Right cardiac atrium (tissue), 5 donors: ENCODE data around the gene CRYM. TPM values are rescaled to one million over a fixed set of nuclear protein-coding genes. Genes with fewer than 3 reads are reported as not detected.
A peak's percentile ranks its signal among the peaks of the same experiment; 100 is the strongest.
"Not testable (repeated sequence)": the region's sequence is repeated elsewhere in the genome, so short reads cannot be mapped to it uniquely, and the experiment has no call there.

ENCODE experiments used
- ATAC-seq, 2 donors: fragments of 200-7000 bp; cut with Tn5 transposase; one replicate each; pipeline versions ENCODE4 v1.8.0 to v1.9.1; 2020; ENCODE audit warnings: moderate library complexity in 2 of 2, mild to moderate bottlenecking in 1 of 2
- DNase-seq, 3 donors: peaks; one replicate each; pipeline ENCODE4 v3.0.0-alpha.2; 2020
- H3K27ac ChIP-seq: one replicate; pipeline ENCODE4 v1.5.1; 2013; ENCODE audit warnings: mild to moderate bottlenecking, low read length, control low read depth, moderate library complexity
- H3K27me3 ChIP-seq: one replicate; pipeline ENCODE4 v1.6.1; 2013; ENCODE audit not compliant: control insufficient read depth, insufficient read depth
- H3K4me1 ChIP-seq: one replicate; pipeline ENCODE4 v1.6.1; 2013; ENCODE audit warnings: low read length; ENCODE audit not compliant: control insufficient read depth, insufficient read depth
- H3K4me3 ChIP-seq: one replicate; pipeline ENCODE4 v1.5.1; 2013; ENCODE audit warnings: low read length, control low read depth
- H3K9me3 ChIP-seq: one replicate; pipeline ENCODE4 v1.6.1; 2013; ENCODE audit warnings: low read length; ENCODE audit not compliant: control insufficient read depth
- WGBS: extraction: QIAGEN DNeasy Blood & Tissue Kit; methylation state at CpG from one replicate; pipeline ENCODE4 v1.1.7; 2013; 5-methylcytosine and 5-hydroxymethylcytosine counted together
- intact Hi-C, 4 donors: fragments of 100-400 bp; cut with DNase I; formaldehyde crosslinking; loops; one replicate each; pipeline versions ENCODE4 v1.11.0 to v1.14.0; 2022 to 2023
- long read RNA-seq, 4 donors: library from polyadenylated mRNA; unstranded; transcript quantifications; one replicate each; pipeline ENCODE4 v2.0.0, GENCODE V29; 2020 to 2021
- polyA plus RNA-seq: library from polyadenylated mRNA; stranded (reverse); fragments of 200-250 nt; gene quantifications from one replicate; pipeline ENCODE4 v1.2.3, GENCODE V29; 2013
- total RNA-seq, 4 donors: library from RNA; stranded (reverse); fragmentation: NEBNext Ultra II Directional; extraction: Animal tissue kit (Norgen Biotek cat#: 25700); gene quantifications; one replicate each; pipeline ENCODE4 v1.2.1, GENCODE V29; 2021
- donor health status: healthy with polysubstance abuse.
- donor health status: DM: no; HTN: yes; CAD: no.
- donor health status: DM: no; HTN: no; CAD: no.
- donor health status: DM: no; HTN: yes; CAD: no; lungs with severe emphysema.
- donor health status: DM: yes; HTN: yes; CAD: no.

CRYM gene
- total RNA-seq (100 to 1,000 TPM; 108 to 143 (median 124) TPM), polyA plus RNA-seq (108 TPM)
- long read RNA-seq, donor 1, partial matches to known transcripts, result 161 of 169 reads
- long read RNA-seq, donor 1, other reads (novel, unspliced or antisense), result 8 of 169 reads
- long read RNA-seq, donor 2, partial matches to known transcripts, result 111 of 120 reads
- long read RNA-seq, donor 2, other reads (novel, unspliced or antisense), result 9 of 120 reads
- long read RNA-seq, donor 3, partial matches to known transcripts, result 403 of 429 reads
- long read RNA-seq, donor 3, other reads (novel, unspliced or antisense), result 26 of 429 reads
- long read RNA-seq, donor 4, partial matches to known transcripts, result 100 of 107 reads
- long read RNA-seq, donor 4, other reads (novel, unspliced or antisense), result 7 of 107 reads

- Histone ChIP-seq H3K9me3 (no peaks in the 10 kb centered on the region), H3K4me3 (peak within 1 kb of the TSS; percentile 46), H3K27me3 (no peaks in the 10 kb centered on the region), H3K27ac (peak within 1 kb of the TSS; percentile 76), H3K4me1 (no peaks in the 10 kb centered on the region)
- peak; percentile 92 to 95 for ATAC-seq
- intact Hi-C loops, result loop anchor here in 1 of 4 donors (10.0 kb wide), 1 partner anchor 113 kb away; no protein-coding TSS in a partner anchor
- DNase-seq, result peak; percentile 64 to 88 (median 88)
- WGBS, result under 1% methylated on average over 46 of the region's 46 CpGs
These were observed at the start of gene CRYM for GRCh38 chr16:21277927-21278706. TSS of gene CRYM (minus strand) at chr16:21278290. CDS start at chr16:21278251, 39 bp downstream.

GRCh38 chr16:21327046-21327445 lies 49.0 kb upstream of the CRYM start:
- intact Hi-C loops, result no loop called here
- WGBS, result 86% methylated on average over 3 of the region's 3 CpGs
- no peaks in the 10 kb centered on the region for H3K9me3 ChIP-seq
- H3K27ac ChIP-seq, result no peak overlapping the region
- H3K4me3 ChIP-seq, result no peak overlapping the region
- DNase-seq (no peak), ATAC-seq (no peak)
- H3K4me1 ChIP-seq, result no peaks in the 10 kb centered on the region
- H3K27me3 ChIP-seq, result no peaks in the 10 kb centered on the region

- 67% methylated on average over 2 of the region's 2 CpGs for WGBS
- Histone ChIP-seq H3K4me3 (no peak overlapping the region), H3K27me3 (no peaks in the 10 kb centered on the region), H3K4me1 (no peaks in the 10 kb centered on the region), H3K27ac (no peak overlapping the region), H3K9me3 (no peaks in the 10 kb centered on the region)
- DNase-seq (no peak), ATAC-seq (no peak)
- intact Hi-C loops, result no loop called here
These were observed 48.4 kb upstream of the CRYM start for GRCh38 chr16:21326459-21326858.

GRCh38 chr16:21324267-21324666 lies 46.2 kb upstream of the CRYM start:
- no peaks in the 10 kb centered on the region for H3K9me3 ChIP-seq
- H3K27ac ChIP-seq, result no peak overlapping the region
- no peak for ATAC-seq
- intact Hi-C loops, result no loop called here
- H3K27me3 ChIP-seq, result no peaks in the 10 kb centered on the region
- no peaks in the 10 kb centered on the region for H3K4me1 ChIP-seq
- WGBS, result 79% methylated on average over 4 of the region's 4 CpGs
- no peak for DNase-seq
- H3K4me3 ChIP-seq, result no peak overlapping the region

GRCh38 chr16:21322251-21322650 lies 44.2 kb upstream of the CRYM start:
- H3K27me3 ChIP-seq, H3K4me1 ChIP-seq, H3K4me3 ChIP-seq, H3K9me3 ChIP-seq, intact Hi-C loops, H3K27ac ChIP-seq, ATAC-seq, DNase-seq: not testable (repeated sequence)
- WGBS, result 67% methylated on average over 2 of the region's 2 CpGs

- ATAC-seq, result no peak
- intact Hi-C loops, result no loop called here
- H3K9me3 ChIP-seq, result no peaks in the 10 kb centered on the region
- DNase-seq, result no peak
- no peak overlapping the region for H3K4me3 ChIP-seq
- no peak overlapping the region for H3K27ac ChIP-seq
- no peaks in the 10 kb centered on the region for H3K27me3 ChIP-seq
- no peaks in the 10 kb centered on the region for H3K4me1 ChIP-seq
- 94% methylated on average over 6 of the region's 6 CpGs for WGBS
These were observed 43.6 kb upstream of the CRYM start for GRCh38 chr16:21321736-21322135.

- Histone ChIP-seq H3K4me1 (no peaks in the 10 kb centered on the region), H3K9me3 (no peaks in the 10 kb centered on the region), H3K27me3 (no peaks in the 10 kb centered on the region), H3K4me3 (no peak overlapping the region), H3K27ac (no peak overlapping the region)
- ATAC-seq (no peak), DNase-seq (no peak)
- intact Hi-C loops, result no loop called here
- 92% methylated on average over 1 of the region's 1 CpG for WGBS
These were observed 36.2 kb upstream of the CRYM start for GRCh38 chr16:21314339-21314738.

- H3K27me3 ChIP-seq, DNase-seq, H3K4me3 ChIP-seq, H3K27ac ChIP-seq, H3K4me1 ChIP-seq, ATAC-seq, intact Hi-C loops, H3K9me3 ChIP-seq: not testable (repeated sequence)
- WGBS, result 96% methylated on average over 25 of the region's 25 CpGs
These were observed 34.8 kb upstream of the CRYM start for GRCh38 chr16:21312863-21313372.

- H3K27ac ChIP-seq, ATAC-seq, H3K9me3 ChIP-seq, intact Hi-C loops, H3K27me3 ChIP-seq, H3K4me3 ChIP-seq, H3K4me1 ChIP-seq: not testable (repeated sequence)
- DNase-seq, result peak in 1 of 3 donors; percentile 29
- 93% methylated on average over 18 of the region's 18 CpGs for WGBS
These were observed 34.0 kb upstream of the CRYM start for GRCh38 chr16:21312046-21312445.

GRCh38 chr16:21306712-21307111 lies 28.6 kb upstream of the CRYM start:
- not testable (repeated sequence) for H3K27ac ChIP-seq, H3K27me3 ChIP-seq, H3K9me3 ChIP-seq, ATAC-seq, H3K4me1 ChIP-seq, DNase-seq, H3K4me3 ChIP-seq
- 95% methylated on average over 5 of the region's 5 CpGs for WGBS
- intact Hi-C loops, result loop anchor here in 1 of 4 donors (10.0 kb wide), 1 partner anchor 152 kb away; the partner anchor contains the start of genes DNAH3 and LDAF1
